Measurements from ENCODE around the gene PGC. TPM values are rescaled to one million over a fixed set of nuclear protein-coding genes. Genes with fewer than 3 reads are reported as not detected.

PGC gene
- total RNA-seq, 2 experiments from 2014 or later = not detected

- H3K27me3 Mint-ChIP-seq = peaks cover 2% of the 10 kb centered on the region
- DNase-seq = no peak
- H3K9me3 Mint-ChIP-seq = no peaks in the 10 kb centered on the region
- H3K36me3 Mint-ChIP-seq (ENCODE audit: low read depth) = peaks cover 4% of the 10 kb centered on the region
- ChIA-PET POLR2A (no interaction called here), CTCF (interaction anchor here (0.9 to 1.8 kb wide), 2 partner anchors 22 to 28 kb away, joined by 4 to 5 read pairs; no protein-coding TSS in a partner anchor)
- H3K4me3 Mint-ChIP-seq = no peak overlapping the region
- peaks cover 33% of the 10 kb centered on the region for H3K4me1 Mint-ChIP-seq
- peak overlapping the region; percentile 4 for H3K27ac Mint-ChIP-seq
These were observed 35.7 kb downstream of the PGC start for GRCh38 chr6:41711323-41712038.

GRCh38 chr6:41709375-41709774, 37.8 kb downstream of the PGC start:
- Mint-ChIP-seq H3K4me3 (no peak overlapping the region), H3K27ac (no peak overlapping the region), H3K9me3 (no peaks in the 10 kb centered on the region), H3K36me3 (ENCODE audit: low read depth) (peaks cover 4% of the 10 kb centered on the region), H3K4me1 (peaks cover 36% of the 10 kb centered on the region), H3K27me3 (peaks cover 2% of the 10 kb centered on the region)
- POLR2A ChIA-PET = no interaction called here
- CTCF ChIA-PET = interaction anchor here (1.0 to 1.8 kb wide), 3 partner anchors 25 to 78 kb away, joined by 4 to 8 read pairs (median 5); partner anchors contain the start of gene TOMM6
- no peak for DNase-seq

GRCh38 chr6:41708856-41709255, 38.3 kb downstream of the PGC start:
- Mint-ChIP-seq H3K27ac (no peak overlapping the region), H3K4me3 (no peak overlapping the region), H3K36me3 (ENCODE audit: low read depth) (peaks cover 4% of the 10 kb centered on the region), H3K27me3 (peaks cover 2% of the 10 kb centered on the region), H3K9me3 (no peaks in the 10 kb centered on the region), H3K4me1 (peaks cover 36% of the 10 kb centered on the region)
- no peak for DNase-seq
- ChIA-PET POLR2A (no interaction called here), CTCF (interaction anchor here (0.6 to 1.8 kb wide), 4 partner anchors 26 to 78 kb away, joined by 3 to 8 read pairs (median 4); partner anchors contain the start of gene TOMM6)

- Mint-ChIP-seq H3K4me1 (peaks cover 36% of the 10 kb centered on the region), H3K27me3 (peaks cover 2% of the 10 kb centered on the region), H3K36me3 (ENCODE audit: low read depth) (peaks cover 4% of the 10 kb centered on the region), H3K9me3 (no peaks in the 10 kb centered on the region), H3K27ac (peak overlapping the region; percentile 89), H3K4me3 (peak overlapping the region; percentile 31)
- CTCF ChIA-PET = interaction anchor here (0.7 to 1.8 kb wide), 5 partner anchors 9 to 67 kb away, joined by 3 to 5 read pairs (median 3); no protein-coding TSS in a partner anchor
- DNase-seq = peak; percentile 56
- POLR2A ChIA-PET = no interaction called here
These were observed 39.5 kb downstream of the PGC start for GRCh38 chr6:41707565-41708200.

- Mint-ChIP-seq H3K27me3 (peaks cover 2% of the 10 kb centered on the region), H3K4me3 (peak overlapping the region; percentile 31), H3K9me3 (no peaks in the 10 kb centered on the region), H3K36me3 (ENCODE audit: low read depth) (peaks cover 4% of the 10 kb centered on the region), H3K27ac (peak overlapping the region; percentile 89), H3K4me1 (peaks cover 36% of the 10 kb centered on the region)
- ChIA-PET POLR2A (no interaction called here), CTCF (interaction anchor here (0.8 to 2.6 kb wide), 9 partner anchors 9 to 68 kb away, joined by 3 to 13 read pairs (median 5); no protein-coding TSS in a partner anchor)
- DNase-seq = no peak
These were observed 40.2 kb downstream of the PGC start for GRCh38 chr6:41706876-41707564.

- peak; percentile 67 for DNase-seq
- Mint-ChIP-seq H3K9me3 (no peaks in the 10 kb centered on the region), H3K27me3 (peaks cover 2% of the 10 kb centered on the region), H3K27ac (peak overlapping the region; percentile 89), H3K4me3 (no peak overlapping the region), H3K4me1 (peaks cover 36% of the 10 kb centered on the region), H3K36me3 (ENCODE audit: low read depth) (peaks cover 4% of the 10 kb centered on the region)
- CTCF ChIA-PET = interaction anchor here (0.6 to 3.9 kb wide), 17 partner anchors 8 to 586 kb away, joined by 3 to 17 read pairs (median 3); partner anchors contain the start of gene TOMM6
- POLR2A ChIA-PET = no interaction called here
These were observed 41.0 kb downstream of the PGC start for GRCh38 chr6:41705996-41706835.

- Mint-ChIP-seq H3K4me1 (peaks cover 36% of the 10 kb centered on the region), H3K9me3 (no peaks in the 10 kb centered on the region), H3K27me3 (peaks cover 2% of the 10 kb centered on the region), H3K4me3 (no peak overlapping the region), H3K36me3 (ENCODE audit: low read depth) (peaks cover 4% of the 10 kb centered on the region), H3K27ac (peak overlapping the region; percentile 89)
- CTCF ChIA-PET = interaction anchor here (0.6 to 3.9 kb wide), 16 partner anchors 8 to 585 kb away, joined by 3 to 17 read pairs (median 4); partner anchors contain the start of gene TOMM6
- no peak for DNase-seq
- POLR2A ChIA-PET = no interaction called here
These were observed 41.7 kb downstream of the PGC start for GRCh38 chr6:41705311-41705995.

- peaks cover 4% of the 10 kb centered on the region for H3K36me3 Mint-ChIP-seq (ENCODE audit: low read depth)
- no peak overlapping the region for H3K4me3 Mint-ChIP-seq
- ChIA-PET POLR2A (no interaction called here), CTCF (interaction anchor here (0.6 to 3.9 kb wide), 8 partner anchors 9 to 442 kb away, joined by 3 to 17 read pairs (median 4); no protein-coding TSS in a partner anchor)
- H3K9me3 Mint-ChIP-seq = no peaks in the 10 kb centered on the region
- DNase-seq = no peak
- no peak overlapping the region for H3K27ac Mint-ChIP-seq
- H3K27me3 Mint-ChIP-seq = no peaks in the 10 kb centered on the region
- H3K4me1 Mint-ChIP-seq = peaks cover 36% of the 10 kb centered on the region
These were observed 42.4 kb downstream of the PGC start for GRCh38 chr6:41704656-41705310.

- Mint-ChIP-seq H3K27me3 (no peaks in the 10 kb centered on the region), H3K36me3 (ENCODE audit: low read depth) (peaks cover 2% of the 10 kb centered on the region), H3K9me3 (no peaks in the 10 kb centered on the region), H3K4me3 (no peak overlapping the region), H3K27ac (no peak overlapping the region), H3K4me1 (peaks cover 36% of the 10 kb centered on the region)
- no peak for DNase-seq
- ChIA-PET CTCF (interaction anchor here (1.5 to 3.9 kb wide), 2 partner anchors 15 to 20 kb away, joined by 3 to 17 read pairs; no protein-coding TSS in a partner anchor), POLR2A (no interaction called here)
These were observed 43.2 kb downstream of the PGC start for GRCh38 chr6:41704028-41704427.

GRCh38 chr6:41702771-41703494, 44.3 kb downstream of the PGC start:
- no peaks in the 10 kb centered on the region for H3K27me3 Mint-ChIP-seq
- DNase-seq = no peak
- H3K9me3 Mint-ChIP-seq = no peaks in the 10 kb centered on the region
- H3K27ac Mint-ChIP-seq = no peak overlapping the region
- ChIA-PET POLR2A (no interaction called here), CTCF (interaction anchor here (0.9 to 3.9 kb wide), 2 partner anchors 11 to 19 kb away, joined by 3 to 17 read pairs; no protein-coding TSS in a partner anchor)
- H3K4me3 Mint-ChIP-seq = no peak overlapping the region
- H3K4me1 Mint-ChIP-seq = peaks cover 27% of the 10 kb centered on the region
- H3K36me3 Mint-ChIP-seq (ENCODE audit: low read depth) = peaks cover 2% of the 10 kb centered on the region

All from activated CD4-positive, alpha-beta T cell treated with anti-CD3 and anti-CD28 coated beads, Interleukin-2, amount 10 ng/mL, durations not matched to agents 7 days and 5 days (primary cell).